DMS114 treated with DMSO at 0.1 percent for 48 hours (cell line): Measurements from ENCODE around the gene FOXK2.
"Not testable (repeated sequence)": the region's sequence is repeated elsewhere in the genome, so short reads cannot be mapped to it uniquely, and the experiment has no call there.

ENCODE experiments used
- DNase-seq: peaks from one replicate; lab custom pipeline; 2025; ENCODE audit not compliant: unreplicated experiment; lab: John Stamatoyannopoulos, UW

FOXK2 gene

GRCh38 chr17:82561429-82562035 is 42.0 kb downstream of the FOXK2 start:
- DNase-seq: no peak

DNA sequence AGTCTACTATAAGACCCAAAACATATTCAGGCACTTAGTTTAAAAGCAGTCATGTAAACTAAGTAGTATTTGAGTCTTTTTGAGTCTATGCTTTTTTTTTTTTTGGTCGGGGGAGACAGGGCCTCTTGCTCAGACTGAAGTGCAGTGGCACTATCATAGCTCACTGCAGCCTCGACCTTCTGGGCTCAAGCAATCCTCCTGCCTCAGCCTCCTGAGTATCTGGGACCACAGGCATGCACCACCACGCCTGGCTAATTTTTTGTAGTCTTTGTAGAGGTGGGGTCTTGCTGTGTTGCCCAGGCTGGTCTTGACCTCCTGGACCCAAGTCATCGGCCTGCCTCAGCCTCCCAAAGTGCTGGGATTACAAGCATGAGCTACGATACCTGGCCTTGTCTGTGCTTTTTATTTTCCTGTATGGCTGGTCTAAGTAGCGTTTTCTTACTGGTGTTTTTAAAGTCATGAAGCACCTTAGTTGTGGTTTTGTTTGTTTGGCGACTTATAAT is 43.2 kb downstream of the FOXK2 start:
- DNase-seq: not testable (repeated sequence)

GRCh38 chr17:82563318-82563717 is 43.8 kb downstream of the FOXK2 start:
- no peak for DNase-seq

- not testable (repeated sequence) for DNase-seq
Measured at GRCh38 chr17:82563745-82564144, 44.2 kb downstream of the FOXK2 start.

DNA sequence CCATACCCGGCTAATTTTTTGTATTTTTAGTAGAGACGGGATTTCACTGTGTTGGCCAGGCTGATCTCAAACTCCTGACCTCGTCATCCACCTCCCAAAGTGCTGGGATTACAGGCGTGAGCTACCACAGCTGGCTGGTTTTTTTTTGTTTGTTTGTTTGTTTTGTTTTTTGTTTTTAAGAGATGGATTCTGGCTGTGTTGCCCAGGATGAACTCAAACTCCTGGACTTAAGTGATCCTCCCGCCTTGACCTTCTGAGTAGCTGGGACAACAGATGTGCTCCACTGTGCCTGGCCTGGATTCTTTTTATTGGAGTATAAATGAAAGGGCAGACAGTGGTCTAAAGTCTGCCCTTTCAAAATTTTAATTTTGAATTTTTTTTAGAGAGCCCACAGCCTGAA is 44.7 kb downstream of the FOXK2 start:
- no peak for DNase-seq

GRCh38 chr17:82565551-82565950 is 46.0 kb downstream of the FOXK2 start:
- DNase-seq: no peak

GRCh38 chr17:82566129-82566960 is 46.8 kb downstream of the FOXK2 start:
- no peak for DNase-seq

GRCh38 chr17:82567286-82567685 is 47.8 kb downstream of the FOXK2 start:
- no peak for DNase-seq

GRCh38 chr17:82568997-82569393 is 49.5 kb downstream of the FOXK2 start:
- DNase-seq: no peak

DNA sequence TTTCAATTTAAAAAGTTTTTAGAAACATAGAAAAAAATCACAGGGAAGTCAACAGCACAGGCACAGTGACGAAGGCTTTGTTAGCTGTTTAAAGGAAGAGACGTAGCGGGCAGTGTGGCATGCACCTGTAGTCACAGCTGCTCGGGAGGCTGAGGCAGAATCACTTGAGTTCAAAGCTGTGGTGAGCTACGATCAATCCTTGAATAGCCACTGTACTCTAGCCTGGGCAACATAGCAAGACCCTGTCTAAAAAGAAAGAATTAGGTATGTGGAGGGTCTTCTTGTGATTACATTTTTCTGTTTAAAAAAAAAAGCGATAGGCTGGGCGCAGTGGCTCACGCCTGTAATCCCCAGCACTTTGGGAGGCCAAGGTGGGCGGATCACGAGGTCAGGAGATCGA is 50.1 kb downstream of the FOXK2 start:
- no peak for DNase-seq

- no peak for DNase-seq
Measured at GRCh38 chr17:82570277-82570676, 50.7 kb downstream of the FOXK2 start.

GRCh38 chr17:82571855-82572254 is 52.3 kb downstream of the FOXK2 start:
- no peak for DNase-seq

- DNase-seq: no peak
Measured at GRCh38 chr17:82574041-82574440, 54.5 kb downstream of the FOXK2 start.

GRCh38 chr17:82575581-82576221 is 56.2 kb downstream of the FOXK2 start:
- not testable (repeated sequence) for DNase-seq

GRCh38 chr17:82577300-82577699 is 57.8 kb downstream of the FOXK2 start:
- no peak for DNase-seq

GRCh38 chr17:82579969-82580368 is 60.4 kb downstream of the FOXK2 start:
- not testable (repeated sequence) for DNase-seq

DNA sequence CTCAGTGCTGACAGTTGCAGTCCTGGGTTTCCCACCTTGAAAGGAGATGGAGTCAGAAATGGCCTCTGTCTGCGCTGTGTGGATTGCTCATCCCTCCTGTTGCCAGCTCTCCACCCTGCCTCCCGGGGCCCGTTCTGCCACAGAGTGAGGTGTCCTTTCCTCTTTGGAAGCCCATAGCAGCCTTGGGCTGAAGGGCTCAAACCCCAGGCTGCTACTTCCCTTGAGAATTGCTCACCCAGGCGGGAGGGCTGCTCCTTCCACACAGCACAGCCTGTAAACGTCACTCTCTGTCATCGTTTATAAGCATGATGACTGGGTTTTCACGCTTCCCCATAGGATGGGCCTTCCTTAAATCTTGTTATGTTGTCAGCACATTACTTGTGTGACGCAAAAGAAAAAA is 62.7 kb downstream of the FOXK2 start:
- no peak for DNase-seq

- DNase-seq: no peak
Measured at GRCh38 chr17:82582709-82583108, 63.2 kb downstream of the FOXK2 start.

- DNase-seq: no peak
Measured at GRCh38 chr17:82583720-82584234, 64.2 kb downstream of the FOXK2 start.

DNA sequence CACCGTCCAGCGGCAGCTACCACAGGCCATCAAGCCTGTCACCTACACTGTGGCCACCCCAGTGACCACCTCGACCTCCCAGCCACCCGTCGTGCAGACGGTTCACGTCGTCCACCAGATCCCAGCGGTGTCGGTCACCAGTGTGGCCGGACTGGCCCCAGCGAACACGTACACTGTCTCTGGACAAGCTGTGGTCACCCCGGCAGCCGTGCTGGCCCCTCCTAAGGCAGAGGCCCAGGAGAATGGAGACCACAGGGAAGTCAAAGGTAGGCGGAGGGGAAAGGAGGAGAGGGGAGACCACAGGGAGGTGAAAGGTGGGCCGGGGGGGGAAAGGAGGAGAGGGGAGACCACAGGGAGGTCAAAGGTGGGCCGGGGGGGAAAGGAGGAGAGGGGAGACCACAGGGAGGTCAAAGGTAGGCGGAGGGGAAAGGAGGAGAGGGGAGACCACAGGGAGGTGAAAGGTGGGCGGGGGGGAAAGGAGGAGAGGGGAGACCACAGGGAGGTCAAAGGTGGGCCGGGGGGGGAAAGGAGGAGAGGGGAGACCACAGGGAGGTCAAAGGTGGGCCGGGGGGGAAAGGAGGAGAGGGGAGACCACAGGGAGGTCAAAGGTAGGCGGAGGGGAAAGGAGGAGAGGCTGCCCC is 66.5 kb downstream of the FOXK2 start:
- DNase-seq: not testable (repeated sequence)

- no peak for DNase-seq
Measured at GRCh38 chr17:82586576-82587233, 67.2 kb downstream of the FOXK2 start.
